ENCODE measurements around the gene TSHZ3. TPM values are rescaled to one million over a fixed set of nuclear protein-coding genes. Genes with fewer than 3 reads are reported as not detected.

TSHZ3 gene
- total RNA-seq, 1 donor from 2014 or later = 18.6 TPM

DNA sequence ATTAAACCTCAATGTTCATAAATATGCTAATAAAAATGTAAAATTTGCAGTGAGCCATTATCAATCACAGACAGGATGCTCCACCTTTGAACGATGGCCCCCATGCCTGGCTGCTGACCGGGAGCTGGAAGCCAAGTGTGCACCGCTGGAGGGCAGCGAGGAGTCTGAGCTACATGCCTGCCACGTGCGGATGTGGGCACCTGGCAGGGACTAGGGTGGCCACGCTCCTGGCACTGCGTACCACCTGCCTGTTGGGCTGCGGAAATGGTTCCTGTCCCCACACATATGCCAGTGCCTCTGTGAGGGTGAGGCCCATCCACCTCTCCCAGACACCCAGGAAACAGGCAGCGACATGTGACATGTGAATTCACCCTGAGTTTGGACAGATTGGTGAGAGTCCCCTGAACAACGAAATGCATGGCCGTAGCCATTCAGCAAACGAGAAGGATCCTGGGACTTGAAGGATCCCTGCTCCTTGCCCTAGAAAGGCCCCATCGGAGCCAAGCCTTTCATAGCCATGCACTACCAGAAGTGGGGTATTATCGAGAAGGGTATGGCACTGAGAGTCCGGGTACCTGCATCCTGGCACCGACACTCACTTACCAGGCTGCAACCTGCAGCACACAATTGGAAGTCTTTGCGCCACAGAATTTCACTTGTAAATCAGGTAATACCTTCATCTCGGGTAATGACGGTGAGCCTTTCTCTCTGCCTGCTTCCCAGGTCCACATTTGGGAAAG, 35.8 kb downstream of the TSHZ3 start:
- DNase-seq = no peak

- no peak for DNase-seq
Measured at GRCh38 chr19:31312677-31313244, 36.5 kb downstream of the TSHZ3 start.

DNA sequence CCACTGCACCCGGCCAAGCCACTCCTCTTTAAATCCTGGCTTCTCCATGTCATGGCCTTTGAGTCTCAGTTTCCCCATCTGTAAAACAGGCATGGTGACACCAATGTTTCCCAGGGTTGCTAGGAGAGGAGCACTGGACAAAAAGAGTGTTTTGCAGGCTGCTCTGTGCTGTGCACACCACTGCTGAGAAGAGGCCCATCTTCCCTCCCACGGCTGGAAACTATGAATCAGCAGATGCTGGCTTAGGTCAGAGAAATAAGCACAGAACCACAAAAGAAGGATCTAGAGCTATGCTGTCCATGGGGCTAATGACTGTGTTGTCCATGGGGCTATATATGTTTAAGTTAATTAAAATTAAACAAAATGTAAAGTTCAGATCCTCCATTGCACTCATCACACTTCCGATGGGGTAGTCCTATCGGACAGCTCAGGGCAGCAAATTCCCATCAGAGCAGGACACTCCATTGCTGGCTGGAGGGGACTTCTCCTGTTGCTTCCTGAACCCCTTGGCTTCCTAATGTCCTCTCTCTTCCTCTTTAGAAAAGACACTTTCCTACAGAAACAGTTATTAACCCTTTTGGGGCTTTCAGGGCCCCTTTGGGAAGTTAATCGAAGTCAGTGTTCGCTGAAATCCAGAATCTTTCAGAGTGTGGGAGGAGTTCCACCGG, 37.1 kb downstream of the TSHZ3 start:
- no peak for DNase-seq

DNA sequence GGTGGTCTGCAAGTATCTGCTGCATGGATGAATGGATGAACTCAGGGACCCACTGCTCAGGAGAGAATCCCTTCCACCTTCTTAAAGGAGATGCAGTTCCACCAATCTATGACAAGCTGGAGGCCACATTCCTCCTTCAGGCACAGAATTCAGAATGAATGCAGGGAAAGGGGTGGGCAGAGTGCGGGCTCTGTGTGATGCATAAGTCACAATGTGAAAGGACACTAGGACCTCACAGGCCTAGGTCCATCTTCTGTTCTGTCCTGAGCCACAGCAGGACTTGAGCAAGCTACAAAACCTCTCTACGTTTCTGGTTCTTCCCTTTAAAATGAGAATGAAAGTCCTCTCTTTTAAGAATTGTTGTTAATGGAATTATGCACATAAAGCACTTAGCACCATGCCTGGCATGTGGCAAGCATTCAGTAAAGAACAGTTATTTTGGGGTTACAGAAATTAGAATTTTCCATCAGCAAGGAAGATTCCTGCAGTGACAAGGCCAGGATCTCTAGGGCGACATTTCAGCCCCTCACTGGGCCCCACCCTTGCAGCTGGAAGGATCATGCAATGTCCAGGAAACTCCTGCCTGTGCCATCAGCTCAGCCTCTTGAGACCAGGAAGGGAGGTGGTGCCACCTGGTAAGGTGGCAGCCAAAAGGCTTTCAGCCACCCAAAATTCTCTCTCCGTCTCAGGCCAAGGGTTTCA, 38.7 kb downstream of the TSHZ3 start:
- no peak for DNase-seq

GRCh38 chr19:31308781-31309180, 40.5 kb downstream of the TSHZ3 start:
- DNase-seq = no peak

DNA sequence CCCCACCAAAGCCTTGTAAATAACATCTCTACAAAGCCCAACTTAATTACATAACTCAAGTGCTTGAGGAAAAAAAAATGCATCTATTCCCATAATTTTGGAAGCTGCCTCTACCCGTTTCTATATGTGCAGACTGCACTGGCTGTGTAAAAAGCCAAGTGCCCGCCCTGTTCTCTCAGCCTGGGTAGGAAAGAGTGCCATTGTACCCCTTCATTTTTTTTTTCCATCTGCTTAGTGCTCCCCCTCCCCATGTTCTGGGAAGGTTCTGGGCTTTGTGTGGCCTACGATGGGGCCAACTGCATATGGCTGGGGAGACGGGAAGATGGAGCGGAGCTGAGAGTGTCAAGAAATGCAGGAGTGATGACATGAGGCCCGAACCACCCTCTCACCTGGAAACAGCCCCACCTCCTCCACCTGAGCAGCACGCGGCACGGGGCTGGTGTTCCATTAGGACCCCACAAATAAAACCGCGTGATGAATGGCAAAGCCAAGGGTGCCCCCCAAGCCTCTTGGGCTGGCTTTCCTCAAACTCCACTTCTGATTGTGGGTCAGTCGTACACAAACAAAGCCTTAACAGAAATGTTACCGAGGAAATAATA, 42.1 kb downstream of the TSHZ3 start:
- DNase-seq = no peak

DNA sequence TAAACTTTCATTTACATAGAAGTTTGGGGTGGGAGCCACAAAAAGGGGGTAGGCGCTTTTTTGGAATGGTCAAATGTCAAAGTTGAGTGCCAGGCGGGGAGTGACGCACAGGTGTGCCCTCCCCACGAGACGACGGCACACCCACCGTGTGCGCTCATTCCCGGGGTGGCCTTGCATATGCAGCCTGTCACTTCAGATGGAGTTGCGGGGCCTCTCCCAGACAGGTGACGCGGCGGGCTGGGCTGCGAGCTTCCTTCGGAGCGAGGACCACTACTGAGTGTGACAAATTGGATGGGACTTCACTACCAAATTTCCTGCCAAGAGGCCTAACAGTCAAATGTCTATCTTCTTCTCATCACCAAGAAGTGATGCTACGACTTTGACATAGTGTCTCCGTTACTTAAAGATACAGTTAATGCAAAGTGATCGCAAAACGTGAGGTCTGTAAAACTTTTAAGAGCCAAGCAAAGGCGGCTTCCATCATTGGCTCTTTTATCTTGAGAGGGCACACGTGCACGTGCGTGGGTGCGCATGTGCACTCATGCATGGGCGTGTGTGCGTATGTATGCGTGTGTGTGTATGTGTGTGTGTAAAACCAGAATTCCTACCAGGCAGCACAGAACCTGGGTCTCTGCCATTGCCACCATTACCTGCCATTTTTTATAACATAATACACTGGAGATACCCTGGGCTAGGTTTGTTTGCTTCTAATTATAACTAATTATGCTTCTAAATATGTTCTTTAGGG, 43.1 kb downstream of the TSHZ3 start:
- DNase-seq = no peak

GRCh38 chr19:31304831-31305312, 44.4 kb downstream of the TSHZ3 start:
- DNase-seq = no peak

- DNase-seq = no peak
Measured at GRCh38 chr19:31303262-31303815, 45.9 kb downstream of the TSHZ3 start.

GRCh38 chr19:31301306-31301980, 47.8 kb downstream of the TSHZ3 start:
- DNase-seq = no peak

DNA sequence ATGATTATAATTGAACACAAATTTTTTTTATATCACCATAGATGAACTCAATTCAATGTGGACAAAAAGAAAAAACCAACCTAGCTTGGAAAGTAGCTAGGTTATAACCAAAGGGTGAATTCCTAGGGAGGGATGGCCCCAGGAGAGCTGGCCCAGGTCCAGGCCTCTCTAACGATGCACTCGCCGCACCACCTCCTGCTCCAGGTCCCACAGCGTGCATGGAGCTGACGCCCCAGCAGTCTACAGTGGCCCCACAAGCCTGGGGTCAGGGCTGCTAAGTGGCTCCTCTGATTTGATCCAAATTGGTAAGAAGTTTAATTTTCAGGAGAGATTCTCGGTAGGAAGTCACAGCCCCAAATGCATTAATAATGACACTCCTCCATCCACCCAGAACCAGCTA, 48.8 kb downstream of the TSHZ3 start:
- DNase-seq = no peak

DNA sequence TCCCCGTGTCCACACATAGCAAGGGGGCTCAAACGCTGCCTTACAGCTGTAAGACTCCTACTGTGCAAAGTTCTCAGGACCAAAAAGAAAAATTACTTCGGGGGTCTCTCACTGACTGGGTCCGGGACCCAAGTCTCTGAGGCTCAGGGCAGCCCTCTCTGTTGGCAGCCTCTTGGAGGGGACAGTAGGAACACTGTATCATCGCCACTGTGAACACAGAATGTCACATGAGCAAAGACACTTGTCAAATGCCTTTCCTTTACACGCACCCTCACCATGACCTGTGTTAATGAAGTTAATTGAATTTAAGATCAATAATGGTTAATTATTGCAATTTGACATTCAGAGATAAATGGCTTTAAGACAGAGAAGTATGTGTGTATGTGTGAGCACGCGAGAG, 49.6 kb downstream of the TSHZ3 start:
- DNase-seq = no peak

GRCh38 chr19:31297991-31298390, 51.2 kb downstream of the TSHZ3 start:
- no peak for DNase-seq

DNA sequence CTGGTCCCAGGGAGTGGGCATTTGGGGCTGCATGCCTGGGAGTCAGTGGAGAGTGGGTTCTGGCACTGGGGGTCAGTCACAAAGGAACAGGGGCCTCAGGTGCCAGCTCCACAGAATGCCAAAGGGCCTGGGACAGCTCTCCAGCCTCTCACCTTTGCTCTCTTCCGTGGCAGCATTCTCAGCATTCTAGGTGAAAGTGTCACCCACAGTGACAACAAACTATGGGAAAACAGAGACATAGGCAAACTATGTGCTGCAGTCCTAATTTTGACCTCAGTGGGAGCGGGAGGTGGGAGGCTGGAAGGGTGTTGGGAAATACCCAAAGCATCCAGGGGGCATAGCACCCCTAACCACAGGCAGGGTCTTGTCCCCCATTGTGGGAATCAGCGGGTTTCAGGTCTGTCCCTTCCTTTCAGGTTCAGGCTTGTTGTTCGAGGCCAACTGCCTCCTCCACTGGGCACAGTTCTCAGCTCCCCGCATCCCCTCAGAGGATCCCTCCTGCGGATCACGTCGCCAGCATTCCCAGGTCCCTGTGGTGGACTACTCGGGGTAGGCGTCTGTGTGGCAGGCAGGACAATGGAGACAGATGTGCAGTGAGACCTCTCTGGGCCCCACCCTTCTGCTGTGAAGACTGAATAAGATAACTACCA, 52.4 kb downstream of the TSHZ3 start:
- DNase-seq = no peak

DNA sequence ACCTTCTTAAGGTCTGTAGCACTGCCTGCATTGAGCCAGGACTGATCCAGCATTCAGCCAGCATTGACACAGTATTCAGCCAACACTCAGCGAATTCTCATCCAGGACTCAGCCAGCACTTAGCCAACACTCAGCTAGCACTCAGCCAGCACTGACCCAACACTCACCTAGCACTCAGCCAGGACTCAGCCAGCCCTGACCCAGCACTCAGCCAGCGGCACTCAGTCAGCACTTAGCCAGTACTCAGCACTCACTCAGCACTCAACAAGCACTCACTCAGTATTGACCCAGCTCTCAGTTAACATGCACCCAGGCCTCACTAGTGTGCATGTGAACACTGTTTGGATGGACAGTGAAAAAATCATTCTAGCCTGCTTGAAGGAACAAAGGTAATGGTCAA, 55.0 kb downstream of the TSHZ3 start:
- DNase-seq = no peak

GRCh38 chr19:31292639-31293185, 56.5 kb downstream of the TSHZ3 start:
- DNase-seq = no peak

DNA sequence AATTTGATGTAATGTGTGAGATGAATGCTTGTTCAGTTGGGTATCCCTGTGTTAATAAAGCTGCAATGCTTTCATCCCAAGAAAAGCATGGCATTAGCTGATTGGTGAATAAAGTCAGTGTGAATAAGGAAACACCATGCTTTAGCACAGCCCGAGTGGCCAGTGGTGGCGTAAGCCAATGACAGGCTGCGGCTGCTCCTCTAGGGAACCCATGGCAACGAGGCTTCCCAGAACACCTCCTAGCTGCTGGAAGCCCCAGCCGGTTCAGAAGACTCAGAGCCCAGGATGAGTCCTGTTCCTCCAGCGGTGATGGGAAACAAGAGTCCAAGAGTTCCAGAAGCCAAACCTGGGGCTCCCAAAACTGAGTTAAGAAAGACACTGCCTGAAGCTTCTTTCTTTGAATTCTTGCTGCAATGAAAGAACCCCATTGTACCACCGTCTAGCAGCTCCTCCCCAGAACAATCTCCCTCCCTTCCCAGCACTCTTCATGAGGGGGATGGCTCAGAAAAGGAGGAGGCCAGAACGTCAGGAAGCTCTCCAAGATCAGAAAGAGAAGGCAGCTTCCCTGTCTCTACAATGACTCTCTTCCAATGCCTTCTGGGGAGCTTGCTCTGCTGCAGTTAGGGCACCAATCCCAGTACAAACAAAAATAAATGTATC, 58.2 kb downstream of the TSHZ3 start:
- no peak for DNase-seq

DNA sequence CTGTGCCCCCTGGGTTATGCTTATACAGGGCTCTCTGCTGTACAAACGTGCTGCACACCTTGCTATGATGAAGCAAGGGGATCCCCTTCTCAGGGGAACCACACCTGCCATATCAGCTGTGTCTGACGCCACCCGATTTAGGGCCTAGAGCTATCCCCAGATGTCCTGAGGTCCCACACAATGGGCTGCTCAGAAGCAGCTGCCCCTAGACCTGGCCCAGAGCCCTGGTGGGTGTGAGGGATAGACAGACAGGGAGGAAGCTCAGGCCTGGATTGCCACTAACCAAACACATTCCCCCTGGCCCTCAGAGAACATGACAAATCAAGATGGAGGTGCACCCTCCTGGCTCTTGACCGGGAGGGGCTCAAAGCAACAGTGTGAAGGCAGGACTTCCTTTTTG, 59.3 kb downstream of the TSHZ3 start:
- DNase-seq = no peak

DNA sequence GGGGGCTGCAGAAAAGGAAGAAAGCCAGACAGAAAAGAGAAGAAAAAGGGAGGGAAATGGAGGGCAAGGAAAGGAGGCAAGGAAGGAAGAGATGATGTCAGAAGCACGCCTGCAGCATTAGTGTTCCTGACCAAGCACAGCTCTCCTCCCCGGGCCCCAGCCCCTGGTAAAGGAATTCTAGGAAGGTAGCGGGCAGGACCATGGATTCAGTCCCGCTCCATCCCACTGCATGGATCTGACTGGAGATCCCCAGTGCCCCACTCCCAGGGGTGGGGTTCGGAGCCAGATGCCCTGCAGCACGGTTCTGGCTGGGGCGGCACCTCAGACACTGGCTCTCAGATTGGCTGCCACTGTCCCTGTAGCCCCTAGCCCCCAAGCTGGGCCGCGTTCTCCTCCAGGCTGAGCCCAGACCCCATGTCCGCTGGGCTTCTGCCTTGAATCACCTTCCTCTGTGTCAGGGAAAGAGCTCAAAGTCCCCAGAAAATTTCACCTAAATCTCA, 59.8 kb downstream of the TSHZ3 start:
- DNase-seq = no peak
